B cell (primary cell): ENCODE measurements around the gene SPRR2E. TPM values are rescaled to one million over a fixed set of nuclear protein-coding genes. Genes with fewer than 3 reads are reported as not detected.

Source experiments
- ATAC-seq: fragments of 200-7000 bp; cut with Tn5 transposase; one replicate; pipeline ENCODE4 v1.10.0; 2021; ENCODE audit warnings: low read depth, mild to moderate bottlenecking, moderate number of reproducible peaks, moderate library complexity
- CTCF ChIA-PET: fragments of 350-600 bp; sonication (Branson Sonifier 250); formaldehyde crosslinking; loops from one replicate; lab custom pipeline; 2021; ENCODE audit warnings: antibody characterized with exemption, inconsistent platforms; lab: Charles Lee
- POLR2A ChIA-PET: fragments of 350-600 bp; sonication (Branson Sonifier 250); formaldehyde crosslinking; loops from one replicate; lab custom pipeline; 2021; ENCODE audit warnings: antibody characterized with exemption; lab: Charles Lee
- DNase-seq: peaks from one replicate; pipeline ENCODE4 v3.0.0; 2013
- H2AFZ ChIP-seq: 2 replicates; pipeline ENCODE4 v1.6.1; 2012; ENCODE audit warnings: mild to moderate bottlenecking, low read depth, low read length; ENCODE audit not compliant: insufficient read depth, poor library complexity, severe bottlenecking
- H3K27ac ChIP-seq, 2 donors: 1 replicate in 1 of 2; 2 replicates in 1 of 2; pipeline ENCODE4 v1.5.1; 2012 to 2013; ENCODE audit warnings: low read length in 2 of 2, mild to moderate bottlenecking in 2 of 2, moderate library complexity in 1 of 2
- H3K27me3 ChIP-seq, 4 experiments: fragments of 200-600 bp in 1 of 4; sonication (generic) in 1 of 4; replicated peaks in 1 of 4; 1 replicate in 2 of 4; 2 replicates in 2 of 4; pipeline versions ENCODE4 v1.6.1 to v1.7.0; 2013 to 2016; ENCODE audit warnings: low read length in 3 of 4, mild to moderate bottlenecking in 2 of 4, mixed read lengths in 1 of 4, moderate library complexity in 1 of 4; ENCODE audit not compliant: insufficient read depth in 4 of 4, control insufficient read depth in 3 of 4; ENCODE audit errors: control extremely low read depth in 1 of 4
- H3K36me3 ChIP-seq, 2 experiments: replicated peaks in 1 of 2; 1 replicate in 1 of 2; 2 replicates in 1 of 2; pipeline versions ENCODE4 v1.6.1 to v1.7.1; 2013; ENCODE audit warnings: low read length in 1 of 2; ENCODE audit not compliant: insufficient read depth in 2 of 2, control insufficient read depth in 1 of 2; ENCODE audit errors: control extremely low read depth in 1 of 2, extremely low read depth in 1 of 2
- H3K4me1 ChIP-seq, 2 donors: fragments of 200-600 bp in 1 of 2; sonication (generic) in 1 of 2; 1 replicate in 1 of 2; 2 replicates in 1 of 2; pipeline versions ENCODE4 v1.5.1 to v1.6.1; 2013 to 2017; ENCODE audit warnings: low read length in 2 of 2; ENCODE audit not compliant: control insufficient read depth in 2 of 2, insufficient read depth in 2 of 2
- H3K4me2 ChIP-seq: replicated peaks from 2 replicates; pipeline ENCODE3; 2012; ENCODE audit warnings: mild to moderate bottlenecking, low read depth, low read length; ENCODE audit not compliant: poor library complexity, severe bottlenecking
- H3K4me3 ChIP-seq, 5 experiments: fragments of 200-600 bp in 1 of 5; sonication (generic) in 1 of 5; 1 replicate in 3 of 5; 2 replicates in 2 of 5; pipeline versions ENCODE4 v1.5.1 to v1.7.0; 2011 to 2016; ENCODE audit warnings: low read length in 4 of 5, mild to moderate bottlenecking in 4 of 5, low read depth in 2 of 5, control low read depth in 1 of 5, moderate library complexity in 1 of 5; ENCODE audit not compliant: insufficient read depth in 1 of 5; ENCODE audit errors: control extremely low read depth in 1 of 5, extremely low read depth in 1 of 5
- H3K79me2 ChIP-seq: fragments of 200-600 bp; sonication (generic); one replicate; pipeline ENCODE4 v1.6.0; 2016; ENCODE audit warnings: low read length; ENCODE audit not compliant: control insufficient read depth, insufficient read depth
- H3K9ac ChIP-seq: fragments of 200-600 bp; sonication (generic); 2 replicates; pipeline ENCODE4 v1.6.1; 2017; ENCODE audit warnings: mild to moderate bottlenecking, low read length, moderate library complexity
- H3K9me3 ChIP-seq, 3 donors: one replicate each; pipeline versions ENCODE4 v1.6.1 to v1.7.1; 2013; ENCODE audit warnings: low read length in 2 of 3; ENCODE audit not compliant: control insufficient read depth in 2 of 3, insufficient read depth in 1 of 3; ENCODE audit errors: control extremely low read depth in 1 of 3
- H4K20me1 ChIP-seq: 2 replicates; pipeline ENCODE4 v1.6.0; 2012; ENCODE audit warnings: mild to moderate bottlenecking, low read length; ENCODE audit not compliant: insufficient read depth, control insufficient read depth, poor library complexity, severe bottlenecking
- H3K27ac Mint-ChIP-seq: one replicate; pipeline ENCODE4 v1.8.0; 2021; ENCODE audit warnings: mixed read lengths
- H3K27me3 Mint-ChIP-seq: one replicate; pipeline ENCODE4 v1.8.0; 2021; ENCODE audit warnings: mixed read lengths
- H3K4me1 Mint-ChIP-seq: one replicate; pipeline ENCODE4 v1.8.0; 2021; ENCODE audit warnings: mixed read lengths
- H3K4me3 Mint-ChIP-seq: one replicate; pipeline ENCODE4 v1.8.0; 2021; ENCODE audit warnings: mixed read lengths
- H3K9me3 Mint-ChIP-seq: one replicate; pipeline ENCODE4 v1.8.0; 2022; ENCODE audit warnings: mixed read lengths; ENCODE audit not compliant: insufficient read depth
- EZH2 ChIP-seq: IDR thresholded peaks from 2 replicates; pipeline ENCODE4 v1.6.1; 2012; ENCODE audit warnings: borderline replicate concordance, low read depth, mild to moderate bottlenecking, moderate library complexity, low read length; ENCODE audit not compliant: insufficient read depth, poor library complexity, severe bottlenecking
- WGBS: methylation state at CpG from one replicate; pipeline ENCODE4 v1.1.5; 2013; ENCODE audit warnings: missing lambda C conversion rate; ENCODE audit not compliant: insufficient coverage; 5-methylcytosine and 5-hydroxymethylcytosine counted together
- intact Hi-C: fragments of 100-400 bp; cut with micrococcal nuclease; formaldehyde crosslinking; loops from one replicate; pipeline ENCODE4 v1.10.0; 2022
- polyA minus RNA-seq: library from RNA; depleted of rRNA, polyadenylated mRNA; stranded (reverse); fragments of >200 nt; gene quantifications from 2 replicates; pipeline ENCODE4 v1.2.3, GENCODE V29; 2012
- polyA plus RNA-seq: library from polyadenylated mRNA; depleted of rRNA; stranded (reverse); fragments of >200 nt; gene quantifications from 2 replicates; pipeline ENCODE4 v1.2.3, GENCODE V29; 2012
- total RNA-seq, 2 donors: library from RNA; stranded (reverse); fragments of 120-200 nt in 1 of 2; gene quantifications; 1 replicate in 1 of 2; 2 replicates in 1 of 2; pipeline versions ENCODE4 v1.2.3 to v1.2.4, GENCODE V29; 2013 to 2022
- TF ChIP-seq, protein P1 (sequence below): fragments of 200-600 bp; IDR thresholded peaks from one replicate; pipeline ENCODE4 v1.8.0; 2022; ENCODE audit warnings: antibody characterized with exemption, mild to moderate bottlenecking

Gene SPRR2E
- not detected in 2 replicates for total RNA-seq
- total RNA-seq (2013): not detected
- not detected in 2 replicates for polyA plus RNA-seq
- polyA minus RNA-seq: not detected in 2 replicates

DNA sequence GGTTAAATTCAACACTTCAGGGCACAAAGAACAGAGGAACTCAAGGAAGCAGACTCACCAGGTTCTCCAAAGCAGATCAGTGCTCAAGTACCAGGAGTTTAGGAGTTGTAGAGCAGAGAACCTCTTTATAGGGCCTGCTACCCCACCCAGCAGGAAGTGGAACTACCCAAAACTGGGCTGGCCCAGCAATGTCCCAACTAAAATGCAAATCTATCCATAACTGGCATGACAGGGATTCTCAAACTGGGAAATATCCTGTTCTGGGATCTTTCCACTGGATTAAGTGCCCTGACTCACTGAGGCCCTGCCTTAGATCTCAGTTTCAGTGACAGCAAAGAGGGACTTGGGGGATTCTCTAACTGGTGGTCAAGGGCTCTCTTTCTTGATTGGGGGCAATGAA is at the start of gene SPRR2E:
Gene SPRR2E, minus strand, starts transcription at position 101 of the 400 bp plus-strand sequence. CDS start 775 bp downstream, outside the sequence.
- no peak within 1 kb of the TSS for H3K9ac ChIP-seq
- no peaks in the 10 kb centered on the region for H4K20me1 ChIP-seq
- intact Hi-C loops: no loop called here
- H3K36me3 ChIP-seq: no peaks in the 10 kb centered on the region
- H2AFZ ChIP-seq: no peak within 1 kb of the TSS
- H3K27ac ChIP-seq: no peak within 1 kb of the TSS
- peaks cover 0 to 2% (median 1%) of the 10 kb centered on the region in 4 experiments for H3K27me3 ChIP-seq
- H3K4me1 ChIP-seq: no peaks in the 10 kb centered on the region
- Mint-ChIP-seq H3K4me3 (no peak within 1 kb of the TSS), H3K4me1 (no peaks in the 10 kb centered on the region), H3K27me3 (peaks cover 22% of the 10 kb centered on the region), H3K27ac (no peak within 1 kb of the TSS), H3K9me3 (no peaks in the 10 kb centered on the region)
- CTCF ChIA-PET: no interaction called here
- peaks cover 0 to 3% (median 0%) of the 10 kb centered on the region in 3 donors for H3K9me3 ChIP-seq
- TF ChIP-seq, protein P1, sequence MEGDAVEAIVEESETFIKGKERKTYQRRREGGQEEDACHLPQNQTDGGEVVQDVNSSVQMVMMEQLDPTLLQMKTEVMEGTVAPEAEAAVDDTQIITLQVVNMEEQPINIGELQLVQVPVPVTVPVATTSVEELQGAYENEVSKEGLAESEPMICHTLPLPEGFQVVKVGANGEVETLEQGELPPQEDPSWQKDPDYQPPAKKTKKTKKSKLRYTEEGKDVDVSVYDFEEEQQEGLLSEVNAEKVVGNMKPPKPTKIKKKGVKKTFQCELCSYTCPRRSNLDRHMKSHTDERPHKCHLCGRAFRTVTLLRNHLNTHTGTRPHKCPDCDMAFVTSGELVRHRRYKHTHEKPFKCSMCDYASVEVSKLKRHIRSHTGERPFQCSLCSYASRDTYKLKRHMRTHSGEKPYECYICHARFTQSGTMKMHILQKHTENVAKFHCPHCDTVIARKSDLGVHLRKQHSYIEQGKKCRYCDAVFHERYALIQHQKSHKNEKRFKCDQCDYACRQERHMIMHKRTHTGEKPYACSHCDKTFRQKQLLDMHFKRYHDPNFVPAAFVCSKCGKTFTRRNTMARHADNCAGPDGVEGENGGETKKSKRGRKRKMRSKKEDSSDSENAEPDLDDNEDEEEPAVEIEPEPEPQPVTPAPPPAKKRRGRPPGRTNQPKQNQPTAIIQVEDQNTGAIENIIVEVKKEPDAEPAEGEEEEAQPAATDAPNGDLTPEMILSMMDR: no peak
- no peak for TF ChIP-seq EZH2
- no peak within 1 kb of the TSS for H3K4me2 ChIP-seq
- no peak within 1 kb of the TSS for H3K4me3 ChIP-seq
- no peaks in the 10 kb centered on the region for H3K79me2 ChIP-seq
- no peak for ATAC-seq
- POLR2A ChIA-PET: no interaction called here
- DNase-seq: no peak

GRCh38 chr1:153141377-153141776 is 47.1 kb upstream of the SPRR2E start:
- ChIA-PET CTCF (no interaction called here), POLR2A (no interaction called here)
- no peak overlapping the region for H3K4me3 Mint-ChIP-seq
- DNase-seq: no peak
- Histone ChIP-seq H4K20me1 (no peaks in the 10 kb centered on the region), H3K27ac (no peak overlapping the region), H3K9ac (no peak overlapping the region), H3K36me3 (no peaks in the 10 kb centered on the region), H3K4me3 (no peak overlapping the region), H3K4me1 (no peaks in the 10 kb centered on the region), H3K27me3 (peaks cover 0 to 3% (median 0%) of the 10 kb centered on the region in 4 experiments), H3K4me2 (no peak overlapping the region), H2AFZ (no peak overlapping the region), H3K79me2 (no peaks in the 10 kb centered on the region), H3K9me3 (no peaks in the 10 kb centered on the region)
- no peak for TF ChIP-seq EZH2
- TF ChIP-seq, protein P1: no peak
- H3K27ac Mint-ChIP-seq: no peak overlapping the region
- no peaks in the 10 kb centered on the region for H3K4me1 Mint-ChIP-seq
- 100% methylated on average over 2 of the region's 3 CpGs for WGBS
- no peak for ATAC-seq
- H3K27me3 Mint-ChIP-seq: peaks cover 27% of the 10 kb centered on the region
- H3K9me3 Mint-ChIP-seq: no peaks in the 10 kb centered on the region
- intact Hi-C loops: no loop called here
